ENCODE measurements around the gene MAMLD1. TPM values are rescaled to one million over a fixed set of nuclear protein-coding genes. Genes with fewer than 3 reads are reported as not detected.
A peak's percentile ranks its signal among the peaks of the same experiment; 100 is the strongest.

Gene MAMLD1
- 1.3 TPM for polyA plus RNA-seq (2013, experiment 1 of 4)
- 1.2 TPM for polyA plus RNA-seq (2013, experiment 2 of 4)
- polyA plus RNA-seq (2013, experiment 3 of 4): 1.2 TPM
- 1.6 TPM for polyA plus RNA-seq (2013, experiment 4 of 4)

GRCh38 chrX:150362599-150363481 lies at the start of gene MAMLD1:
Gene MAMLD1 (plus strand): TSS chrX:150363317. CDS start chrX:150445517, 82,200 bp downstream.
- no peaks in the 10 kb centered on the region for H3K36me3 ChIP-seq (ENCODE audit: control insufficient read depth, insufficient read depth, low read length)
- peaks cover 63% of the 10 kb centered on the region for H3K27me3 ChIP-seq (ENCODE audit: control insufficient read depth, insufficient read depth, low read length, poor library complexity, severe bottlenecking)
- no peaks in the 10 kb centered on the region for H3K9me3 ChIP-seq (ENCODE audit: control insufficient read depth, low read length)
- H3K4me3 ChIP-seq (ENCODE audit: insufficient read depth, low read depth, low read length): peak within 1 kb of the TSS; percentile 39
- no peak within 1 kb of the TSS for H3K27ac ChIP-seq (ENCODE audit: insufficient read depth, low read depth, low read length, poor library complexity, severe bottlenecking)
- 0 to 1% methylated on average over 84 to 88 of the region's 88 CpGs for WGBS, 2 experiments
- no peaks in the 10 kb centered on the region for H3K4me1 ChIP-seq (ENCODE audit: control insufficient read depth, insufficient read depth, low read length)

GRCh38 chrX:150313514-150313913 lies 49.6 kb upstream of the MAMLD1 start:
- Histone ChIP-seq H3K36me3 (ENCODE audit: control insufficient read depth, insufficient read depth, low read length) (no peaks in the 10 kb centered on the region), H3K27ac (ENCODE audit: insufficient read depth, low read depth, low read length, poor library complexity, severe bottlenecking) (no peak overlapping the region), H3K27me3 (ENCODE audit: control insufficient read depth, insufficient read depth, low read length, poor library complexity, severe bottlenecking) (no peaks in the 10 kb centered on the region), H3K4me3 (ENCODE audit: insufficient read depth, low read depth, low read length) (no peak overlapping the region), H3K9me3 (ENCODE audit: control insufficient read depth, low read length) (no peaks in the 10 kb centered on the region), H3K4me1 (ENCODE audit: control insufficient read depth, insufficient read depth, low read length) (no peaks in the 10 kb centered on the region)
- WGBS, 2 experiments: 75 to 77% methylated on average over 5 of the region's 5 CpGs

GRCh38 chrX:150314186-150314585 lies 48.9 kb upstream of the MAMLD1 start:
- H3K27me3 ChIP-seq (ENCODE audit: control insufficient read depth, insufficient read depth, low read length, poor library complexity, severe bottlenecking): no peaks in the 10 kb centered on the region
- H3K36me3 ChIP-seq (ENCODE audit: control insufficient read depth, insufficient read depth, low read length): no peaks in the 10 kb centered on the region
- no peak overlapping the region for H3K4me3 ChIP-seq (ENCODE audit: insufficient read depth, low read depth, low read length)
- no peak overlapping the region for H3K27ac ChIP-seq (ENCODE audit: insufficient read depth, low read depth, low read length, poor library complexity, severe bottlenecking)
- H3K4me1 ChIP-seq (ENCODE audit: control insufficient read depth, insufficient read depth, low read length): no peaks in the 10 kb centered on the region
- H3K9me3 ChIP-seq (ENCODE audit: control insufficient read depth, low read length): no peaks in the 10 kb centered on the region
- 92 to 97% methylated on average over 3 of the region's 3 CpGs for WGBS, 2 experiments

GRCh38 chrX:150316564-150316963 lies 46.6 kb upstream of the MAMLD1 start:
- no peaks in the 10 kb centered on the region for H3K4me1 ChIP-seq (ENCODE audit: control insufficient read depth, insufficient read depth, low read length)
- no peaks in the 10 kb centered on the region for H3K9me3 ChIP-seq (ENCODE audit: control insufficient read depth, low read length)
- H3K27ac ChIP-seq (ENCODE audit: insufficient read depth, low read depth, low read length, poor library complexity, severe bottlenecking): no peak overlapping the region
- no peaks in the 10 kb centered on the region for H3K36me3 ChIP-seq (ENCODE audit: control insufficient read depth, insufficient read depth, low read length)
- no peaks in the 10 kb centered on the region for H3K27me3 ChIP-seq (ENCODE audit: control insufficient read depth, insufficient read depth, low read length, poor library complexity, severe bottlenecking)
- 69 to 80% methylated on average over 2 to 3 of the region's 3 CpGs for WGBS, 2 experiments
- no peak overlapping the region for H3K4me3 ChIP-seq (ENCODE audit: insufficient read depth, low read depth, low read length)

- H3K27ac ChIP-seq (ENCODE audit: insufficient read depth, low read depth, low read length, poor library complexity, severe bottlenecking): no peak overlapping the region
These were observed 40.1 kb upstream of the MAMLD1 start for GRCh38 chrX:150323020-150323419.

GRCh38 chrX:150324035-150324728 lies 38.9 kb upstream of the MAMLD1 start:
- Histone ChIP-seq H3K4me1 (ENCODE audit: control insufficient read depth, insufficient read depth, low read length) (no peaks in the 10 kb centered on the region), H3K27me3 (ENCODE audit: control insufficient read depth, insufficient read depth, low read length, poor library complexity, severe bottlenecking) (no peaks in the 10 kb centered on the region), H3K36me3 (ENCODE audit: control insufficient read depth, insufficient read depth, low read length) (no peaks in the 10 kb centered on the region), H3K9me3 (ENCODE audit: control insufficient read depth, low read length) (no peaks in the 10 kb centered on the region), H3K27ac (ENCODE audit: insufficient read depth, low read depth, low read length, poor library complexity, severe bottlenecking) (no peak overlapping the region), H3K4me3 (ENCODE audit: insufficient read depth, low read depth, low read length) (no peak overlapping the region)
- WGBS, 2 experiments: 80 to 88% methylated on average over 4 of the region's 4 CpGs

More at GRCh38 chrX:150323020-150323419, 40.1 kb upstream of the MAMLD1 start:
- no peak overlapping the region for H3K4me3 ChIP-seq (ENCODE audit: insufficient read depth, low read depth, low read length)
- no peaks in the 10 kb centered on the region for H3K36me3 ChIP-seq (ENCODE audit: control insufficient read depth, insufficient read depth, low read length)
- H3K9me3 ChIP-seq (ENCODE audit: control insufficient read depth, low read length): no peaks in the 10 kb centered on the region
- no peaks in the 10 kb centered on the region for H3K4me1 ChIP-seq (ENCODE audit: control insufficient read depth, insufficient read depth, low read length)
- H3K27me3 ChIP-seq (ENCODE audit: control insufficient read depth, insufficient read depth, low read length, poor library complexity, severe bottlenecking): no peaks in the 10 kb centered on the region

GRCh38 chrX:150324919-150325318 lies 38.2 kb upstream of the MAMLD1 start:
- Histone ChIP-seq H3K27me3 (ENCODE audit: control insufficient read depth, insufficient read depth, low read length, poor library complexity, severe bottlenecking) (no peaks in the 10 kb centered on the region), H3K9me3 (ENCODE audit: control insufficient read depth, low read length) (no peaks in the 10 kb centered on the region), H3K27ac (ENCODE audit: insufficient read depth, low read depth, low read length, poor library complexity, severe bottlenecking) (no peak overlapping the region), H3K36me3 (ENCODE audit: control insufficient read depth, insufficient read depth, low read length) (no peaks in the 10 kb centered on the region), H3K4me3 (ENCODE audit: insufficient read depth, low read depth, low read length) (no peak overlapping the region), H3K4me1 (ENCODE audit: control insufficient read depth, insufficient read depth, low read length) (no peaks in the 10 kb centered on the region)
- WGBS, 2 experiments: 96 to 100% methylated on average over 1 to 2 of the region's 2 CpGs

GRCh38 chrX:150326541-150327247 lies 36.4 kb upstream of the MAMLD1 start:
- Histone ChIP-seq H3K36me3 (ENCODE audit: control insufficient read depth, insufficient read depth, low read length) (no peaks in the 10 kb centered on the region), H3K4me3 (ENCODE audit: insufficient read depth, low read depth, low read length) (no peak overlapping the region), H3K27me3 (ENCODE audit: control insufficient read depth, insufficient read depth, low read length, poor library complexity, severe bottlenecking) (no peaks in the 10 kb centered on the region), H3K27ac (ENCODE audit: insufficient read depth, low read depth, low read length, poor library complexity, severe bottlenecking) (no peak overlapping the region), H3K9me3 (ENCODE audit: control insufficient read depth, low read length) (no peaks in the 10 kb centered on the region), H3K4me1 (ENCODE audit: control insufficient read depth, insufficient read depth, low read length) (no peaks in the 10 kb centered on the region)
- WGBS, 2 experiments: 79 to 81% methylated on average over 7 of the region's 7 CpGs

- no peaks in the 10 kb centered on the region for H3K4me1 ChIP-seq (ENCODE audit: control insufficient read depth, insufficient read depth, low read length)
- no peaks in the 10 kb centered on the region for H3K27me3 ChIP-seq (ENCODE audit: control insufficient read depth, insufficient read depth, low read length, poor library complexity, severe bottlenecking)
- no peak overlapping the region for H3K27ac ChIP-seq (ENCODE audit: insufficient read depth, low read depth, low read length, poor library complexity, severe bottlenecking)
- no peaks in the 10 kb centered on the region for H3K36me3 ChIP-seq (ENCODE audit: control insufficient read depth, insufficient read depth, low read length)
- H3K4me3 ChIP-seq (ENCODE audit: insufficient read depth, low read depth, low read length): no peak overlapping the region
- H3K9me3 ChIP-seq (ENCODE audit: control insufficient read depth, low read length): no peaks in the 10 kb centered on the region
- 61 to 62% methylated on average over 8 of the region's 8 CpGs for WGBS, 2 experiments
These were observed 33.8 kb upstream of the MAMLD1 start for GRCh38 chrX:150329282-150329681.

- 83 to 93% methylated on average over 2 of the region's 2 CpGs for WGBS, 2 experiments
- H3K9me3 ChIP-seq (ENCODE audit: control insufficient read depth, low read length): no peaks in the 10 kb centered on the region
- no peak overlapping the region for H3K27ac ChIP-seq (ENCODE audit: insufficient read depth, low read depth, low read length, poor library complexity, severe bottlenecking)
- no peaks in the 10 kb centered on the region for H3K4me1 ChIP-seq (ENCODE audit: control insufficient read depth, insufficient read depth, low read length)
- H3K36me3 ChIP-seq (ENCODE audit: control insufficient read depth, insufficient read depth, low read length): no peaks in the 10 kb centered on the region
- no peaks in the 10 kb centered on the region for H3K27me3 ChIP-seq (ENCODE audit: control insufficient read depth, insufficient read depth, low read length, poor library complexity, severe bottlenecking)
- no peak overlapping the region for H3K4me3 ChIP-seq (ENCODE audit: insufficient read depth, low read depth, low read length)
These were observed 33.2 kb upstream of the MAMLD1 start for GRCh38 chrX:150329868-150330267.

All from ectodermal cell (in vitro differentiated cells).